Measurements from ENCODE around the gene PTGFRN.

DNA sequence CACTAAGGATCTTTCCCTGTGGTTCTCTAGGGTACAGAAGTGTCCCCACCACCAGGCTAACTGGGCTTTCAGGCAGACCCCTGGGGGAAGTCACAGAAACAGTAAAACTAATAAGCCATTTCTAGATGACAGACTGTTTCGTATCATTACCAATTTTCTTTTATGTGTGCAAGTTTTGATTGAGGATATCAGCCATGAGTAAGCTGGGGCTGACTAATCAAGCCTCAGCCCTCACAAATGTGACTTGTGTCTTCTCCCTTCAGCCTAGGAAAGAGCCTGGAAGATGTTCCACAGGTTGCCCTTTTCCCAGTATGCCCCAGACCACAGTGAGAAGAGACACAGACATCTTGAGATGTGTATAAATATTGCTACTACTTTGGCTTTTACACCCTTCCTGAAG lies 10.5 kb downstream of the PTGFRN start:
- no peak for TF ChIP-seq JUN (IDR thresholded peaks at IDR 0.05; ENCODE audit: low read depth, low read length)
- TF ChIP-seq SRF (IDR thresholded peaks at IDR 0.05; ENCODE audit: low read depth, low read length): no peak
- TF ChIP-seq, protein P1, sequence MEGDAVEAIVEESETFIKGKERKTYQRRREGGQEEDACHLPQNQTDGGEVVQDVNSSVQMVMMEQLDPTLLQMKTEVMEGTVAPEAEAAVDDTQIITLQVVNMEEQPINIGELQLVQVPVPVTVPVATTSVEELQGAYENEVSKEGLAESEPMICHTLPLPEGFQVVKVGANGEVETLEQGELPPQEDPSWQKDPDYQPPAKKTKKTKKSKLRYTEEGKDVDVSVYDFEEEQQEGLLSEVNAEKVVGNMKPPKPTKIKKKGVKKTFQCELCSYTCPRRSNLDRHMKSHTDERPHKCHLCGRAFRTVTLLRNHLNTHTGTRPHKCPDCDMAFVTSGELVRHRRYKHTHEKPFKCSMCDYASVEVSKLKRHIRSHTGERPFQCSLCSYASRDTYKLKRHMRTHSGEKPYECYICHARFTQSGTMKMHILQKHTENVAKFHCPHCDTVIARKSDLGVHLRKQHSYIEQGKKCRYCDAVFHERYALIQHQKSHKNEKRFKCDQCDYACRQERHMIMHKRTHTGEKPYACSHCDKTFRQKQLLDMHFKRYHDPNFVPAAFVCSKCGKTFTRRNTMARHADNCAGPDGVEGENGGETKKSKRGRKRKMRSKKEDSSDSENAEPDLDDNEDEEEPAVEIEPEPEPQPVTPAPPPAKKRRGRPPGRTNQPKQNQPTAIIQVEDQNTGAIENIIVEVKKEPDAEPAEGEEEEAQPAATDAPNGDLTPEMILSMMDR (IDR thresholded peaks at IDR 0.05; ENCODE audit: control extremely low read depth in 1 of 3, insufficient read depth in 1 of 3, low read depth in 1 of 3, low read length in 3 of 3): no peak
- no peak for TF ChIP-seq POLR2A (IDR thresholded peaks at IDR 0.05; ENCODE audit: control extremely low read depth in 1 of 2, low read depth in 2 of 2, low read length in 2 of 2)
- TF ChIP-seq EP300 (IDR thresholded peaks at IDR 0.05; ENCODE audit: borderline replicate concordance in 1 of 2, low read depth in 2 of 2, low read length in 2 of 2): no peak
- TF ChIP-seq, protein P2, sequence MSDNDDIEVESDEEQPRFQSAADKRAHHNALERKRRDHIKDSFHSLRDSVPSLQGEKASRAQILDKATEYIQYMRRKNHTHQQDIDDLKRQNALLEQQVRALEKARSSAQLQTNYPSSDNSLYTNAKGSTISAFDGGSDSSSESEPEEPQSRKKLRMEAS (IDR thresholded peaks at IDR 0.05): no peak

Measured in H1 (cell line).